GM12801 (cell line): ENCODE data around the gene CCL28.

Experiments
- CTCF ChIP-seq: IDR thresholded peaks from one replicate; pipeline ENCODE4 v1.5.1; 2011; ENCODE audit warnings: control low read depth; ENCODE audit not compliant: insufficient read length; ENCODE audit errors: extremely low read depth

CCL28 gene

GRCh38 chr5:43371821-43372220, 40.4 kb downstream of the CCL28 start:
- no peak for TF ChIP-seq CTCF

DNA sequence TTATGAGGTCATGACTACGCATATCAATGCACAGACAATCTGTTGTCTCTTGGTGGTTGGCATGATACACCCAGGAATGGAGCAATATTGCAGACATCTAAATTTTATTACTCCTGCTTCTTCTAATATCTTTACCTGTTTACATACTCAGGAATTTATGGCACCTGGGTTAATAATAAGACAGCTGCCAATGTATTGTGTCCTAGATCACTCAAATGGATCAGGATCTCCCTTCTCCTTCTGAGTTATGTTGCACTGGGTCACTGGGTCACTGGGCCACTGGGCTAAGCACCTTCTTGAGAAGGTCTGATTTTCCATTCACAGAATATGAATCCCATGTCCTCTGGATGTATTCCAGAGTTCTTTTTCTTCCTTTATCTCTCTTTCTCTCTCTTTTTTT, 41.8 kb downstream of the CCL28 start:
- TF ChIP-seq CTCF, result no peak

DNA sequence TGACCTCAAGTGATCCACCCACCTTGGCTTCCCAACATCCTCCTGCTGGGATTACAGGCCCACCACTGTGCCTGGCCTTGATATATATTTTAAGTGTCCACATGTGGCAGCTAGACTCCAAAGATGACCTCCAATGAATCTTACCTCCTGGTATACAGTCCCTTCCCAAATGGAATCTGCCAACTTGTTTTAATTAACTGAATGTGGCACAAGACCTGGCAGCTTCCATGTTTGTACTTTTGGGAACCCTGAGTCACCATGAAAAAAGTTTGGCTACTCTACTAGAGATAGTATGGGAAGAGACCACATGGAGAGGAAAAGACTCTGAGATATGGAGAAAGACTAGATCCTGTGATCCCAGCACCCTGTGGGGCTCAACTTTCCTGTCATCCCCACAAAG, 42.5 kb downstream of the CCL28 start:
- TF ChIP-seq CTCF, result no peak

GRCh38 chr5:43367909-43368669, 44.1 kb downstream of the CCL28 start:
- TF ChIP-seq CTCF, result no peak

DNA sequence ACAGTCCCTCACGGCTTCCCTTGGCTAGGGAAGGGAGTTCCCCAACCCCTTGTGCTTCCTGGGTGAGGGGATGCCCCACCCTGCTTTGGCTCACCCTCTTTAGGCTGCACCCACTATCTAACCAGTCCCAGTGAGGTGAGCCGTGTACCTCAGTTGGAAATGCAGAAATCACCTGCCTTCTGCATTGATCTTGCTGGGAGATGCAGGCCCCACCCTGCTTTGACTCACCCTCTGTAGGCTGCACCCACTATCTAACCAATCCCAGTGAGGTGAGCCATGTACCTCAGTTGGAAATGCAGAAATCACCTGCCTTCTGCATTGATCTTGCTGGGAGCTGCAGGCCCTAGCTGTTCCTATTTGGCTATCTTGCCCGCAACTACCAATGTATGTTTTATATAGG, 44.7 kb downstream of the CCL28 start:
- TF ChIP-seq CTCF, result no peak

GRCh38 chr5:43363445-43364152, 48.6 kb downstream of the CCL28 start:
- no peak for TF ChIP-seq CTCF

DNA sequence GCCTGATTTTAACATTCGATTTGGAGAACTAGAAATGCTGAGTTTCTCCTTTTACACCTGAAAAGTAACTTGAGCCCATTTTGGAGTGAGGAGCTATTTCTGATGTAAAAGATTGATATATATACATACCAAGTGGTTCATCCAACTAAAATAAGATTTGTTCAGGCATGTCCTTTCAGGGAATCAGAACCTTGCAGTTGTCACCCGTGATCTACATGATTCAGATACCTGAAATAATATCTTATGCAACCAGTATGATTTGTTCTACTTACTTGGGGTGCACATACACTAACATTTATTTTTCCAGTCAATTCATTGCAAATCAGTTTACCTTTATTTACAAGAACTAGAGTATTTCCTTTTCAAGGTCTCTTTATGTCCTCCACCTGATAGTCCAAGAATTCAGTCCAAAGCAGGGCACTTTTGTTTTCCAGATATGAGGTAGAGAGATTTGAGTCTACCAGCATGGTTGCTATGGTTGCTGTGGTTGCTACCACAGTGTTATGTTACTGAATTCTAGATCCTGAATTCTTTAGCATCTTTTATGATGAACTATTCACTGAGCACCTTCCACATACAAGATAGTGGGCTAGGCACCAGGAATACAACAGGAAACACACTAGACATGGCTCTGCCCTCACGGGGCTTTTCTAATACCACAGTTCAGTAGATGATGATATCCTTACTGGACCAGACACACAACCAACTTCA, 49.3 kb downstream of the CCL28 start:
- no peak for TF ChIP-seq CTCF
